Stimulated activated CD8-positive, alpha-beta memory T cell treated with anti-CD3 and anti-CD28 coated beads, Interleukin-4, amount 100 ng/mL, for 24 hours (primary cell): ENCODE measurements around the gene LRRFIP1.
"Not testable (repeated sequence)": the region's sequence is repeated elsewhere in the genome, so short reads cannot be mapped to it uniquely, and the experiment has no call there.

Experiments used
- DNase-seq: peaks from one replicate; pipeline ENCODE4 v3.0.0-alpha.2; 2020; ENCODE audit warnings: low read depth

LRRFIP1 gene, protein sequence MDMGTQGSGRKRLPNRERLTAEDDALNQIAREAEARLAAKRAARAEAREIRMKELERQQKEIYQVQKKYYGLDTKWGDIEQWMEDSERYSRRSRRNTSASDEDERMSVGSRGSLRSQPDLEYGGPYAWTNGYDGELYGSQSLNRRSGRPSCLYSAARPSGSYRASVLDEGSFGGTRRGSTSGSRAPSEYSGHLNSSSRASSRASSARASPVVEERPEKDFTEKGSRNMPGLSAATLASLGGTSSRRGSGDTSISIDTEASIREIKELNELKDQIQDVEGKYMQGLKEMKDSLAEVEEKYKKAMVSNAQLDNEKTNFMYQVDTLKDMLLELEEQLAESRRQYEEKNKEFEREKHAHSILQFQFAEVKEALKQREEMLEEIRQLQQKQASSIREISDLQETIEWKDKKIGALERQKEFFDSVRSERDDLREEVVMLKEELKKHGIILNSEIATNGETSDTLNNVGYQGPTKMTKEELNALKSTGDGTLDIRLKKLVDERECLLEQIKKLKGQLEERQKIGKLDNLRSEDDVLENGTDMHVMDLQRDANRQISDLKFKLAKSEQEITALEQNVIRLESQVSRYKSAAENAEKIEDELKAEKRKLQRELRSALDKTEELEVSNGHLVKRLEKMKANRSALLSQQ

DNA sequence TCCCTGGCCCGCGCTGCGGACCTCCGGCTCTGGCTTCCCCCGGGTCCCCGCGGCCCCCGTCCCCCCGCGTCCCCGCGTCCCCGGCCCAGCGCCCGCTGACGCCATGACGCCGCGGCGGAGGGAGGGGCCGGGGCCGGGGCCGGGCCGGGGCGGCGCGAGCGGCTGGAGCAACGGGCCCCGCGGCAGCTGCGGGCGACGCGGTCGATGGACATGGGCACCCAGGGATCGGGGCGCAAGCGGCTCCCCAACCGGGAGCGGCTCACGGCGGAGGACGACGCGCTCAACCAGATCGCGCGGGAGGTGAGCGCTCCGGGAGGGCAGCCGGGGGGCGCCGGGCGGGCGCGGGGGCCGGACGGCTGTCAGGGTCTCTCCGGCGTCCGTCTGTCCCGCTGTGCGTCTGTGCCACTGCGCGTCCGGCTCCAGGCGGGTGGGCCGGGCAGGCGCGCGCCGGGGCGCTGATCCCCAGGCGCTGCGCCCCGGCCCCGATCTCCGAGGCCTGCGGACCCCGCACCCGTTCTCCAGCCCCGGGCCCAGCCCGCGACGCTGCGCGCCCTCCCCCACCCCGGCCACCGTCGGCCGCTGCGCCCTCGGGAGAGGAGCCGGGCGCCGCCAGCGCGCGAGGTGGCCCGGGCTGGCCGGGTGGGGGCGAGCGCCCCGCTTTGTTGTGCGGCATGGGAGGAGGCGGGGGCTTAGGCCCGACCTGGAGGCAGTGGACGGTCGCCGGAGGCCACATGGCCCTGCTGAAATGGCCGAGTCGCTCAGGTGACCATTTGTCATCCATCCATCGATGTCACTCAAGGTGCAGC lies at the start of gene LRRFIP1:
LRRFIP1 (plus strand) TSS at position 147 of the 806 bp plus-strand sequence; CDS start at position 205, 58 bp downstream.
- no peak for DNase-seq

DNA sequence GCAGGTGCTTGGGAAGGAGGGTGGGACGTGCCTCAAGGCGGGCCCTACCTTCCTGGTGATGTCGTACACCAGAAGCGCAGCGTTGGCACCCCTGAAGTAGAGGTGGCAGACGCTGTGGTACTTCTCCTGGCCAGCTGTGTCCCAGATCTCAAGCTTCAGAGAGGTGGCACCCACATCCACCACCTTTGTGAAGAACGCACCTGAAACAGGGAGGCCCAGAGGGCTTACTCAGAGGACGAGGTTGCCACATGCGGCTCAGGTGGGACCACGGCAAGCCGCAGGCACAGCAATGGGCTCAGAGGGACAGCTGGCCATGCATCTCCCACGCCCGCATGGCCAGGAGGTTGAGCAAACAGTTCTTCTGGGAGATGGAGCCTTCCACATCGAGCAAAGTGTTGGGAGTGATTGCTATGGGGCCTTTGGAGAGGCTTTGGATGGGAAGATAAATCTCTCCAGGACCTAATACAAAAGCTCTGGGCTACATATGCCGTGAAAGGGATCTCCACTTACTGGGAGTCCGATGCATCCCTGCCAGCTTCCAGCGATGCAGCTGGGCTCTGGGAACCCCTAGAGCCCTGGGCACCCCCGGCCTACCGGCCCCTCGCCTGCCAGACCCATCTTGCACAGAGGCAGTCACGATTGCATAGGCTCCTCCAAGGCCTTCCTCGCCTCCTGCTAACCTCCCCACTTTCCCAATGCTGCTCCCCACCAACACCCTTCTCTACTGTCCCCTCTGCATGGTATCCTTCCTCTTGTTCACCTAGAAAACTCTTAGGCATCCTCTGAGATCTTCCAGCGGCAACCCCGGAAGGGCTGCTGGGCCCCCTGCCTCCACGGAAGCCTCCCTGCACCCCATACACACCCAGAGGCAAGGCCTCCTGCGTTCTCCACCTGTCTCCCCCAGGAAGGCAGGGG lies 49.2 kb upstream of the LRRFIP1 start:
- DNase-seq = no peak

DNA sequence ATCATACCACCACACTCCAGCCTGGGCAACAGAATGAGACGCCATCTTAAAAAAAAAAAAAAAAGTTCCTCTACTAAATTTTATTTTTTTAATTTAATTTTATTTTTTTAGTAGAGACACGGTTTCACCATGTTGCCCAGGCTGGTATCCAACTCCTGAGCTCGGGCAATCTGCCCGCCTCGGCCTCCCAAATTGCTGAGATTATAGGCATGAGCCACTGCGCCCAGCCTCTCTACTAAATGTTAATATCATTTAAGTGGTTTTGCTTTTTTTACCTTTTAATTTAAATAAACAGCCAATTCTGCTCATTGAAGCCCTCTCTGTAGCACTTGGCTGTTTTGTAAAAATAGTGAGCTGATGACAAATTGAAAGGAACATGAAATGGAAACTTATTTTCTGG lies 46.1 kb upstream of the LRRFIP1 start:
- no peak for DNase-seq

DNA sequence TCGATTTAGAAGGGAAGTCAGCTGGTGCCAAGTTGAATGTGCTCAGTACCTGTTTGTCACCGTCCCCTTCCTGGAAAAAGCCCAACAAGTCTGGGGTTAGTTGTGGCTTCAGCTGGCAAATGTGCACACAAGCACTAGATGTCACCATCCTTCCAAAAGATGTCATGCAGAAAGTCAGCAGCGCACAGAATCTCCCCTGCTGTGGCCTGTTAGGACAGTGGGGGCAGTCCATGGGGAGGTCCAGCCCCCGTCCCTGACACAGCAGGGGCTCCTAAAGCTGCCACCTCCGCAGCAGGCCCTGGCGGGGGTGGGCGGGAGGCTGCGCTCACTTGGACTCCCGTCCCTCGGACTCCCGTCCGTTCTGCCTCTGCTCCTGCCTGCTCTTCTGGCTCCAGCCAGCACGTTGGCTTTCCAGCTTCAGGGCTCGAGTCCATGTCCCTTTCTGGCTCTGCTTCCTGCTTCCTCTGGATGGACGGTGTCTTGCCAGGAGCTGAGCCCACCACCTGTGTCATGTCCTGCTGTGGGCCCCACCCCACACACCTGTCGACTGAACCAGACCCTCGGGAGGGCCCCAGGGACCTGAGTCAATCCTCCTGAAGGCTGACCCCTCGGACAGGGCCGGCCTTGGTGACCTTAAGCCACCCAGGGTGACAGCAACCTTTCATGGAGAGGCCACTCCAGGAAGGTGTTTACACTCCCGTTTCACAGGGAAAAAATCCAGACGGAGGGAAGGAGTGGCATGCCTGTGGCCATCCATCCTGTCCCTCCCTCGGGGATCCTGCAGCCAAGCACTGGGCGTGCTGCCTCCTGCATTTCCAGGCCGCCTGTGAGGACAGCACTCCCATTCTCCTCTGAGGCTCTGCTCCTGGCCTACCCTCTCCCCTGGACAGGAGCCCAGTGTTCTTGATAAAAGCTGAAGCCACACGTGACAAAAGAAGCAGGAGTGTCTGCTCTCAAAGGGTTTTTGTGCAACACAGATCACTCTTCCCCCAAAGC lies 45.3 kb upstream of the LRRFIP1 start:
- DNase-seq = peak; percentile 12

DNA sequence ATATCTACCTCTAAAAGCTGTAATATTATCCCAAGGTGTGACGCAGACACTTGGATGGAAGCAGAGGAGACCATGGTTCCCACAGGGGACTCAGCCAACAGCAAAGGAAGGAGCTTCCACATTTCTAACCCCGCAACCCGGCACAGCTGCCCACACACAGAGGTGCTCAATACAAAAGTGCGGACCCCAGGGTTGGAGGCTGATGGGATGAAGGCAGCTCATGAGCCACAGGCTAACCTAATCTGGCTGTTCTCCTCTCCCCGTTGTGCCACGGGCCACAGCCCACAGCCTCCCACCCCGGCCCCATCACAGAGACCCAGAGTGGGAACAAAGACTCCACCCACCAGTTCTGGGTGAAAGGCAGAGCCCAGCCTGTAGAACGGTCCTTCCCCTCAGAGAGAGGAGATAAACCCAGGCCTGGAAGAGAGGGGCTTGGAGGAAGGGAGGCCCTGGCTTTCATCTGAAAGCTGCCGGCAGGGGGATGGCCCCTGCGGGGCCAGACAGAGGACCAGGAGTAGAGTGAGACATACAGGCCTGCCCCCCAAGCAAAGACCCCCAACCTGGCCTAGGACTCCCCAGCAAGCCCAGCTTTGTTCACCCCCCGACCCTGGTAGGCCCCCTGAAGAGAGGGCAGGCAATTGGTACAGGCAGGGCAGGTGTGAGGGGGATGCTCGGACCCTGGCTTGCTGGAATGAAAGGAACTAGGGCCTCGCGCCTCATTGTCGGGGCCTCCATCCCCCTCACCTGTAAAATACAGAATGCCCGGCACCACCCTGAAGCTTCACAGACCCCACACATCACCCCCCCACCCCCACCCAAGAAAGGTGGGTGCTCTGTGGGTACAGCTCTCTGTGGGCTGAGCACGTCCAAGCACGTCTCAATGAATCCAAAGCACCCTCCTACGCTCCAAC lies 43.7 kb upstream of the LRRFIP1 start:
- DNase-seq = no peak

DNA sequence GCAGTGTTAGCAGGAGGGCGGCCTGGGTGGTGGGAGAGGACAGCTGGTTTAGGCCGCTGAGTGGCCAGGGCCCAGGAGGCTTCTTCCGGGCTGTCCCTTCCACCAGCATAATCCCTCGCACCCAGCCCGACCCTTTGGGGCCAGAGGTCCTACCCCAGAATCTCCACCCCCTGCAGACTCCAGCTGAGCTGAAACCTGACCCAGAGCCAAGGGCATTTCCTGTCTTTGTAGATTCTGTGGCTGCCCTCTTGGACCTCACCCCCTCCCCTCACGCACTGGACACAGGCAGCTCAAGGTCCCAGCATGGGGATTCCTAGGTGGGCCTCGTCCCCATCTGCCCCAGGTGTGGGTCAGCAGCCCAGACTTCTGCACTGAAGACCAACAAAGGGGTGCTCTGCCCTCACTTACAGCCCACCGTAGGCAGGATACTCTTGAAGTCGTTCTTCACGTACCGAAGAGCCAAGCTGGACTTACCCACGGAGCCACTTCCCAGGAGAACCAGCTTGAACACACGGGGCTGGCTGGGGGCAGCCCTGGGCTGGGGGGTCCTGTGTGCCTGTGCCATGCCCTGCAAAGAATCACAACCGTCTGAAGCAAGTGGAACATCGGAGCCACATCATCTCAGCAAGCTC lies 41.7 kb upstream of the LRRFIP1 start:
- no peak for DNase-seq

DNA sequence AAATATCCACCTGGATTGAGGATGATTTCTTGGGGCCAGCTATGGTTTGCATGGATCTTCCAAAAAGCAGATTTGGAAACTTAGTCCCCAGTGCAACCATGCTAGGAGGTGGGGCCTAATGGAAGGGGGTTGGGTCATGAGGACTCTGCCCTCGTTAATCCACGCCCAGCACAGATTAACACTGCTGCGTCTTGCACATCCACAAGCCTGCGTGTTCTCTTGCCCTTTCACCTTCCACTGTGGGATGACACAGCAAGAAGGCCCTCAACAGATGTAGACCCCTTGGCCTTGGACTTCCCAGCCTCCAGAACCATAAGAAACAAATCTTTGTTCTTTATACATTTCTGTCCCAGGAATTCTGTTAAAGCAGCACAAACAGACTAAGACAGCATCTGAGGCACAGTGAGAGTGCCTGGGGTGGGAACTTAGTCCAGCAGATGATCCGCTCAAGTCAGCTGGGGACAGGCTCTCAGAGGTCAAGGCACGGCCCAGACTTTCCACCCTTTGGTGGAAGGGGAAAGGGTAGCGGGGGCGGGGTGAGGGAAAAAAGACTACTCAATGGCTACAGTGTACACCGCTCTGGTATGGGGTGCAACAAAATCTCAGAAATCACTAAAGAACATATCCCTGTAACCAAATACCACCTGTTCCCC lies 39.2 kb upstream of the LRRFIP1 start:
- no peak for DNase-seq

DNA sequence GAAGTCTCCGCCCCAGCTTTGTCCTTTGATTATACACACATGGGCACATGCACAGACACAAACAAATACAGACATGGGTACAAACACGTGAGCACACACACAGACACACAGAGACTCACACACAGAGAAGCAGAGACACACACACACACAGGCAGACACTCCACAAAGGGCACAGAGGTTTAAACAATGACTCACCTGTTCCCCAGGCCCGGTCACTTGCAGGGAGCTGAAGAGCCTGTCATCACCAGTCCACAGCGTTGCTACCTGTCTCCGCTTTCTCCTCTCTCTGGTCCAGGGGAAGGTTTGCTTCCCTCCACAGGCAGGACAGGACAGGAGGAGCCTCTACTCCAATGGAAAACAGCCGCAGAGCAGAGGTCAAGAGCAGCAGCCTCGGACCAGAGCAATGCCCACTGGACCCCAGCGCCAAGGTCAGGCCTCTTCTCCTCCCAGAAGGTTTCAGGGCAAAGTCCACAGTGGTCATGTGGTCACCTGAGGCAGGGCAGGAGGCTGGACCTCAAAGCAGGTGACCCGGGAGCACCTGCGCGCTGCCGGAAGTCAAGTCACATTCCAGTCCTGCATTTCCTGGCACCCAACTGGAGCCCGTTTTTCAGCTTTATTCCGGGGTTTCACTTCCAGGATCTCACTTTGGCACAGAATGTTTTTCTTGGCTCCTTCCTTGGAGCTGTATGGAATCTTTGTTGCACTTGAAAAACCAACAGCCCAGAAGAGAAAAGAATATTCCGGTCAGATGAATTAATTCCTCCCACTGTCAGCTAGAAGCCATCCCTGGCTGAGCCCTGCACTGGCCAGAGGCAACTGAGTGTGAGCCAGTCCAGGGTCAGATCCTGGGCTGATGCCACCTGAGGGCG lies 36.9 kb upstream of the LRRFIP1 start, which contains the start of gene RAB17:
RAB17 (minus strand) TSS at position 463 of the 869 bp plus-strand sequence. CDS start 4,580 bp downstream, outside the sequence.
- no peak for DNase-seq

DNA sequence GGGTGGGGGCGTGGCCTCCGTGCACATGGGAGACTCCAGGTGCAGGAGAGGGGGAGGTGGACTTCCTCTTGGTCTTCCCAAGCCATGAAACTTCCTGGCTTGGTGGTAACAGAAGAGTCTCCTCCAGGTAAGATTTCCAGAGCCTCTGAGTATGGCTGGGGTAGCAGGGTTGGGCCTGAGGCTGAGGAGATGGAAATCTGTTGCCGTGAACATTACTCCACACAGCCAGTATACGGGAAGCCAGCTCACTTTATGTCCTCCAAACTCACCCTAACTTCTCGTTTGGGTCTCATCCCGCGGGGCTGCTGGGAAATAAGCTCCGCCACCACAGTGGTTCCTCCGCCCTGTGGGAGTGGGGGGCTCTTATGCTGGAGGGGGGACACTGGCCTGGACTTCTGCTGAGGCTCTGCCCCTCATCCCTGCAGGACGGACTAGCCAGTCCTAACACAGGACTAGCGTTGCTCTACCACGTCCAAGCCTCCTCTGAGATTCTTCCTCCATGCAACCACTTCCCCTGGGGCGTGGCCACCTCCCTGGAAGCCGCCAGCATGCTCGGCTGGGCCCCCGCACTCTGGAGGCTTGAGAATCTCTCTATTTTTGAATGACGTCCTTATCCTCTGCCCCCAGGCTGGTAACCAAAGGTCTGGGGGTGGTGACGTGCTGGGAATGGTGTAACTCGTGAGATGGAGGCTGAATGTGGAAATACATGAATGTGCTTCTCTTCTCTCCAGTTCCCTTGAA lies 36.1 kb upstream of the LRRFIP1 start:
- no peak for DNase-seq

DNA sequence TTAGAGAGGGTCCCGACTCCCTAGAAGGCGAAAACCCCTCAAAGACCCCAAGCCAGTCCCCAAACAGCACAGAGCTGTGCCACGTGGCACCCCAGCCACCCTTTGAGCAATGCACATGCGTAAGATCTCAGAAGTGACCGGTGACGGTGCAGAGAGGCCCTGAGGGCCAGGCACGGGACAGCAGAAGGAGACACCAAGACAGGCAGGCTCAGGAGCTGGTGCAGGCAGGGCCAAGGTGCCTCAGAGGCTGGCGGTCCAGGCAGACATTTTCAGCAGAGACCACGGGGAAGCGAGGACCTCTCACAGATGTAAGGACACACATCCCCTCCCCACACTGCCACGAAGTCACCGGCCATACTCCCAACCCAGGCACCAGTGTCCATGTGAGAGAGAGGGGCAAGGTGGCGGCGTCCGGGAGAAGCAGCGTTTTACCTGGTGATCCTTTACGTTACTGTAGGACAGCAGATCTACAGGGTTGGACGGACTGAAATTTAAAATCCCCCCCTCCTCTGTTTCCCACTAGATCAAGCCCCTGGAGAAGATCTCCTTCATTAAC lies 34.9 kb upstream of the LRRFIP1 start:
- no peak for DNase-seq

DNA sequence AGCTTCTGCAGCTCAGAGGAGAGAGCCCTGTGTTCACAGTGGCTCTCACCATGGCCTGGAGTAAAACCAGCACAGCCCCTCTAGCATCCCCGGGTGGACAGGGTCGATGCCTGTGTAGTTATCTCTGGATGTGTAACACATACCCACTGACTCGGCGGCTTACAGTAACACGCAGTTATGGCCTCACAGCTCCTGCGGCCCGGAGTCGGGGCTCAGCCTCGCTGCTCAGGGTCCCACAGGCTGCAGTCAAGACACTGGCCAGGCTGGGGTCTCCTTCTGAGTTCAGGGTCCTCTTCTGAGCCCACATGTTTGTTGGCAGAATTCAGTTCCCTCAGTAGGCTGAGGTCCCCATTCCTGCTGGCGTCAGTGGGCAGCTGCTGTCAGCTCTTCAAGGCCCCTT lies 34.4 kb upstream of the LRRFIP1 start:
- DNase-seq = no peak

DNA sequence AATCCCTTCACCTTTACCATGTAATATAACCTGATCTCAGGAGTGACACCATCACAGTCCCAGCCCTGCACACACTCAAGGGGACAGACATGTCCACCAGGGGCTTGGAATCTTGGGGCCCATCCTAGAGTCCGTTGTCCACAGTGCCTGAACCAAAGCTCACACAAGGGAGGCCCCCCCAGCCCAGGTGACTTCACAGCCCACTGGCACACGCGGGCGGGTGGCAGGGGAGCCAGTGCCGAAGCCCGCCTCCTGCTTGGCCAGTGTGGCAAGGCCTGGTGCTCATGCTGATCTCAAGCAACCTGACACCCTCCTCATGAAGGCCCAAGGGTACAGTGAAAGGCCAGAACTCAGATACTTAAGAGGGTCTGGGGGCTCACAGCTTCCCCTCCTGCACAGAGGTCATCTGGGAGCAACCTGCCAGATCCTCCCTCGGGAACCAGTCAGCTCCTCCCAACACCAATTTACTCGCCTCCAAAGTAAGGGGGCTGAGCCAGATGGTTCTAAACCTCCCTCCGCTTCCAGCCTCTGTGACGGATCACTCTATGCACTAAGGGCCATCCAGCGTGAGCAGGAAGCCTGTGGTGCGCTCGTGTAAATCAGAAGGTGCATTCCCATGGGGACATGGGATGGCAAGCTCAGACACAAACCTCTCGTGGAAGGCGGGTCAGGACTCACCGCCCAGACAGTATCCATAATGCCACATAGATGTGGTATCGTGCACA lies 33.6 kb upstream of the LRRFIP1 start:
- no peak for DNase-seq

DNA sequence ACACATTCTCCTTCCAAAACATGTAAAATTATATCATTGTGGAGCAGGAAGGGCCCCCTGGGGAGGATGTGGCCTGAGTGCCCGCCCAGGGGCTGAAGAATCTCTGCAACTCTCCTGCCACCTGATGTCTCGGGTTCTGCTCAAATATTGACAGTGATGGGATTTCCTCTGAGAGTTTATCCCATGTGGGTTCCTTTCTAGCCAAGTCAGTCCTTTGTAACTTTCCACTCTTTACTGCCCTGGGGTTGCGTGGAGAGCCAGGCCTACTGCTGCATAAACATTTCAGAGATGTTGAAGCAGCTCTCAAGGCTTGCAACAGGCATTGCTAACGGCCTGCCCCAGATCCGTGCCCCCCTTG lies 32.9 kb upstream of the LRRFIP1 start:
- no peak for DNase-seq

DNA sequence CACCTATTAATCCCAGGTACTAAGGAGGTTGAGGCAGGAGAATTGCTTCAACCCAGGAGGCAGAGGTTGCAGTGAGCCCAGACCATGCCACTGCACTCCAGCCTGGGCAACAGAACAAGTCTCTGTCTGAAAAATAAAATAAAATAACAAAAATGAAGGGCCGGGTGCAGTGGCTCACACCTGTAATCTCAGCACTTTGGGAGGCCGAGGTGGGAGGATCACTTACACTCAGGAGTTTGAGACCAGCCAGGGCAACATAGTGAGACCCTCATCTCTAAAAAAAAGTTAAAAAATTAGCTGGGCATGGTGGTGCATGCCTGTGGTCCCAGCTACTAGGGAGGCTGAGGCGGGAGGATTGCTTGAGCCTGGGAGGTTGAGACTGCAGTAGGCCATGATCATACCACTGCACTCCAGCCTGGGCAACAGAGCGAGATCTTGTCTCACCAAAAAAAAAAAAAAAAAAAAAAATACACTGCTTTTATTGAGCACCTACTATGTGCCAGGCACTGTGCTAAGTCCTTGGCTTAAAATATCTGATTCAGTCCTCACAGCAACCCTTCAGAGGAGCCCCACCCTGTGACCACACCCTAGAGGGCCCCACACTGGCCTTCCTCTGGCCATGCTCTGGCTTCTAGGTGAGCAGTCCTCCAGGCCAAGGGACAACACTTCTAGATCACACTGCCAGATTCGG lies 31.4 kb upstream of the LRRFIP1 start:
- not testable (repeated sequence) for DNase-seq
